ENCODE data around the gene HOXA5.

The HOXA5 gene

DNA sequence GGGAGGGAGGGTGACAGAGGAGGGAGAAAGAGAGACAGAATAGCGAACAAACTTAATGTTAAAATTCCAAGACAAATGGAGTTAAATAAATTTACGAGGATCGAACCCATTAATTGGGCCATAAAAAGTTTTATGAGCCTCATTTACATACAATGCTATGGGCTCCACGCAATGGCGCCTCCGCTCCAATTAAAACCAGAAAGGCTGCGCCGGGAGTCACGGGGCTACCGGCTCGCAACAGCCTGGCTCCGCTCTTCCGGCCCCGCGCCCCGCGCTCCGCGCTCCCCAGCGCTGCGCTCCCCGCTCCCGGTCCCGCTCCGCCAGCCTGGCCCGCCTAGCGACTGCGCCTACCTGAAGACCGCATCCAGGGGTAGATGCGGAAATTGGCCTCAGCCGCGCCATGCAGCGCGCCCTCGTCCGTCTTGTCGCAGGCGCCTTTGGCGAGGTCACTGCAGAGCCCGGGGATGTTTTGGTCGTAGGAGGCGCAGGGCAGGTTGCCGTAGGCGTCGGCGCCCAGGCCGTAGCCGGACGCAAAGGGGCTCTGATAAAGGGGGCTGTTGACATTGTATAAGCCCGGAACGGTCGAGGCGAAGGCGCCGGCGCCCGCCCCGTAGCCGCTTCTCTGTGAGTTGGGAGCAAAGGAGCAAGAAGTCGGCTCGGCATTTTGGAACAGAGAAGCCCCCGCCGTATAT, 12.5 kb upstream of the HOXA5 start (continued):
- TF ChIP-seq, protein P1, sequence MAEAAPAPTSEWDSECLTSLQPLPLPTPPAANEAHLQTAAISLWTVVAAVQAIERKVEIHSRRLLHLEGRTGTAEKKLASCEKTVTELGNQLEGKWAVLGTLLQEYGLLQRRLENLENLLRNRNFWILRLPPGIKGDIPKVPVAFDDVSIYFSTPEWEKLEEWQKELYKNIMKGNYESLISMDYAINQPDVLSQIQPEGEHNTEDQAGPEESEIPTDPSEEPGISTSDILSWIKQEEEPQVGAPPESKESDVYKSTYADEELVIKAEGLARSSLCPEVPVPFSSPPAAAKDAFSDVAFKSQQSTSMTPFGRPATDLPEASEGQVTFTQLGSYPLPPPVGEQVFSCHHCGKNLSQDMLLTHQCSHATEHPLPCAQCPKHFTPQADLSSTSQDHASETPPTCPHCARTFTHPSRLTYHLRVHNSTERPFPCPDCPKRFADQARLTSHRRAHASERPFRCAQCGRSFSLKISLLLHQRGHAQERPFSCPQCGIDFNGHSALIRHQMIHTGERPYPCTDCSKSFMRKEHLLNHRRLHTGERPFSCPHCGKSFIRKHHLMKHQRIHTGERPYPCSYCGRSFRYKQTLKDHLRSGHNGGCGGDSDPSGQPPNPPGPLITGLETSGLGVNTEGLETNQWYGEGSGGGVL (tag by site-specific recombination; IDR thresholded peaks at IDR 0.05) = no peak
- TF ChIP-seq ZNF214 (tag by site-specific recombination; IDR thresholded peaks at IDR 0.05; ENCODE audit: borderline replicate concordance) = no peak
- TF ChIP-seq ZNF416 (tag by site-specific recombination; IDR thresholded peaks at IDR 0.05) = no peak
- TF ChIP-seq, protein P2, sequence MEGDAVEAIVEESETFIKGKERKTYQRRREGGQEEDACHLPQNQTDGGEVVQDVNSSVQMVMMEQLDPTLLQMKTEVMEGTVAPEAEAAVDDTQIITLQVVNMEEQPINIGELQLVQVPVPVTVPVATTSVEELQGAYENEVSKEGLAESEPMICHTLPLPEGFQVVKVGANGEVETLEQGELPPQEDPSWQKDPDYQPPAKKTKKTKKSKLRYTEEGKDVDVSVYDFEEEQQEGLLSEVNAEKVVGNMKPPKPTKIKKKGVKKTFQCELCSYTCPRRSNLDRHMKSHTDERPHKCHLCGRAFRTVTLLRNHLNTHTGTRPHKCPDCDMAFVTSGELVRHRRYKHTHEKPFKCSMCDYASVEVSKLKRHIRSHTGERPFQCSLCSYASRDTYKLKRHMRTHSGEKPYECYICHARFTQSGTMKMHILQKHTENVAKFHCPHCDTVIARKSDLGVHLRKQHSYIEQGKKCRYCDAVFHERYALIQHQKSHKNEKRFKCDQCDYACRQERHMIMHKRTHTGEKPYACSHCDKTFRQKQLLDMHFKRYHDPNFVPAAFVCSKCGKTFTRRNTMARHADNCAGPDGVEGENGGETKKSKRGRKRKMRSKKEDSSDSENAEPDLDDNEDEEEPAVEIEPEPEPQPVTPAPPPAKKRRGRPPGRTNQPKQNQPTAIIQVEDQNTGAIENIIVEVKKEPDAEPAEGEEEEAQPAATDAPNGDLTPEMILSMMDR (tag by site-specific recombination; IDR thresholded peaks at IDR 0.05) = no peak; the same call in 1 of the 2 replicates
- no peak for TF ChIP-seq ZNF561 (tag by site-specific recombination; IDR thresholded peaks at IDR 0.05; ENCODE audit: borderline replicate concordance)
- no peak for TF ChIP-seq ZNF621 (tag by site-specific recombination; IDR thresholded peaks at IDR 0.05)
- TF ChIP-seq ZNF354C (tag by site-specific recombination; IDR thresholded peaks at IDR 0.05; ENCODE audit: borderline replicate concordance, low read depth) = no peak
- no peak for TF ChIP-seq ZNF830 (tag by site-specific recombination; IDR thresholded peaks at IDR 0.05; ENCODE audit: low read depth)
- TF ChIP-seq ZNF155 (tag by site-specific recombination; IDR thresholded peaks at IDR 0.05) = no peak
- no peak for TF ChIP-seq GLIS1 (tag by site-specific recombination; IDR thresholded peaks at IDR 0.05)
- TF ChIP-seq, protein P3, sequence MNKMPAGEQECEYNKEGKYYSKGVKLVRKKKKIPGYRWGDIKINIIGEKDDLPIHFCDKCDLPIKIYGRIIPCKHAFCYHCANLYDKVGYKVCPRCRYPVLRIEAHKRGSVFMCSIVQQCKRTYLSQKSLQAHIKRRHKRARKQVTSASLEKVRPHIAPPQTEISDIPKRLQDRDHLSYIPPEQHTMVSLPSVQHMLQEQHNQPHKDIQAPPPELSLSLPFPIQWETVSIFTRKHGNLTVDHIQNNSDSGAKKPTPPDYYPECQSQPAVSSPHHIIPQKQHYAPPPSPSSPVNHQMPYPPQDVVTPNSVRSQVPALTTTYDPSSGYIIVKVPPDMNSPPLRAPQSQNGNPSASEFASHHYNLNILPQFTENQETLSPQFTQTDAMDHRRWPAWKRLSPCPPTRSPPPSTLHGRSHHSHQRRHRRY (tag by site-specific recombination; IDR thresholded peaks at IDR 0.05) = no peak
- TF ChIP-seq, protein P4, sequence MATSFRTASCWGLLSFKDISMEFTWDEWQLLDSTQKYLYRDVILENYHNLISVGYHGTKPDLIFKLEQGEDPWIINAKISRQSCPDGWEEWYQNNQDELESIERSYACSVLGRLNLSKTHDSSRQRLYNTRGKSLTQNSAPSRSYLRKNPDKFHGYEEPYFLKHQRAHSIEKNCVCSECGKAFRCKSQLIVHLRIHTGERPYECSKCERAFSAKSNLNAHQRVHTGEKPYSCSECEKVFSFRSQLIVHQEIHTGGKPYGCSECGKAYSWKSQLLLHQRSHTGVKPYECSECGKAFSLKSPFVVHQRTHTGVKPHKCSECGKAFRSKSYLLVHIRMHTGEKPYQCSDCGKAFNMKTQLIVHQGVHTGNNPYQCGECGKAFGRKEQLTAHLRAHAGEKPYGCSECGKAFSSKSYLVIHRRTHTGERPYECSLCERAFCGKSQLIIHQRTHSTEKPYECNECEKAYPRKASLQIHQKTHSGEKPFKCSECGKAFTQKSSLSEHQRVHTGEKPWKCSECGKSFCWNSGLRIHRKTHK (tag by site-specific recombination; IDR thresholded peaks at IDR 0.05) = no peak
- TF ChIP-seq ZNF670 (tag by site-specific recombination; IDR thresholded peaks at IDR 0.05; ENCODE audit: low read depth) = no peak
- no peak; the same call in 1 of the 2 replicates for TF ChIP-seq PRDM1 (tag by site-specific recombination; IDR thresholded peaks at IDR 0.05)
- no peak for TF ChIP-seq ZNF16 (tag by site-specific recombination; IDR thresholded peaks at IDR 0.05; ENCODE audit: low read depth)
- TF ChIP-seq, protein P5, sequence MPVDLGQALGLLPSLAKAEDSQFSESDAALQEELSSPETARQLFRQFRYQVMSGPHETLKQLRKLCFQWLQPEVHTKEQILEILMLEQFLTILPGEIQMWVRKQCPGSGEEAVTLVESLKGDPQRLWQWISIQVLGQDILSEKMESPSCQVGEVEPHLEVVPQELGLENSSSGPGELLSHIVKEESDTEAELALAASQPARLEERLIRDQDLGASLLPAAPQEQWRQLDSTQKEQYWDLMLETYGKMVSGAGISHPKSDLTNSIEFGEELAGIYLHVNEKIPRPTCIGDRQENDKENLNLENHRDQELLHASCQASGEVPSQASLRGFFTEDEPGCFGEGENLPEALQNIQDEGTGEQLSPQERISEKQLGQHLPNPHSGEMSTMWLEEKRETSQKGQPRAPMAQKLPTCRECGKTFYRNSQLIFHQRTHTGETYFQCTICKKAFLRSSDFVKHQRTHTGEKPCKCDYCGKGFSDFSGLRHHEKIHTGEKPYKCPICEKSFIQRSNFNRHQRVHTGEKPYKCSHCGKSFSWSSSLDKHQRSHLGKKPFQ (tag by site-specific recombination; IDR thresholded peaks at IDR 0.05) = no peak
- TF ChIP-seq, protein P6, sequence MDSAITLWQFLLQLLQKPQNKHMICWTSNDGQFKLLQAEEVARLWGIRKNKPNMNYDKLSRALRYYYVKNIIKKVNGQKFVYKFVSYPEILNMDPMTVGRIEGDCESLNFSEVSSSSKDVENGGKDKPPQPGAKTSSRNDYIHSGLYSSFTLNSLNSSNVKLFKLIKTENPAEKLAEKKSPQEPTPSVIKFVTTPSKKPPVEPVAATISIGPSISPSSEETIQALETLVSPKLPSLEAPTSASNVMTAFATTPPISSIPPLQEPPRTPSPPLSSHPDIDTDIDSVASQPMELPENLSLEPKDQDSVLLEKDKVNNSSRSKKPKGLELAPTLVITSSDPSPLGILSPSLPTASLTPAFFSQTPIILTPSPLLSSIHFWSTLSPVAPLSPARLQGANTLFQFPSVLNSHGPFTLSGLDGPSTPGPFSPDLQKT (IDR thresholded peaks at IDR 0.05; ENCODE audit: borderline replicate concordance, low read depth, low read length) = no peak
- TF ChIP-seq ZNF292 (tag by site-specific recombination; IDR thresholded peaks at IDR 0.05; ENCODE audit: borderline replicate concordance, low read depth) = no peak
- TF ChIP-seq BCL11B (tag by site-specific recombination; IDR thresholded peaks at IDR 0.05; ENCODE audit: low read depth) = no peak
- no peak for TF ChIP-seq KLF1 (tag by site-specific recombination; IDR thresholded peaks at IDR 0.05)
- TF ChIP-seq SCRT1 (tag by site-specific recombination; IDR thresholded peaks at IDR 0.05; ENCODE audit: borderline replicate concordance) = no peak
- TF ChIP-seq ZBTB1 (tag by site-specific recombination; IDR thresholded peaks at IDR 0.05) = no peak
- no peak for TF ChIP-seq RBAK (tag by site-specific recombination; IDR thresholded peaks at IDR 0.05)
- no peak for TF ChIP-seq ZNF585B (tag by site-specific recombination; IDR thresholded peaks at IDR 0.05)
- TF ChIP-seq, protein P7, sequence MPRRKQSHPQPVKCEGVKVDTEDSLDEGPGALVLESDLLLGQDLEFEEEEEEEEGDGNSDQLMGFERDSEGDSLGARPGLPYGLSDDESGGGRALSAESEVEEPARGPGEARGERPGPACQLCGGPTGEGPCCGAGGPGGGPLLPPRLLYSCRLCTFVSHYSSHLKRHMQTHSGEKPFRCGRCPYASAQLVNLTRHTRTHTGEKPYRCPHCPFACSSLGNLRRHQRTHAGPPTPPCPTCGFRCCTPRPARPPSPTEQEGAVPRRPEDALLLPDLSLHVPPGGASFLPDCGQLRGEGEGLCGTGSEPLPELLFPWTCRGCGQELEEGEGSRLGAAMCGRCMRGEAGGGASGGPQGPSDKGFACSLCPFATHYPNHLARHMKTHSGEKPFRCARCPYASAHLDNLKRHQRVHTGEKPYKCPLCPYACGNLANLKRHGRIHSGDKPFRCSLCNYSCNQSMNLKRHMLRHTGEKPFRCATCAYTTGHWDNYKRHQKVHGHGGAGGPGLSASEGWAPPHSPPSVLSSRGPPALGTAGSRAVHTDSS (tag by site-specific recombination; IDR thresholded peaks at IDR 0.05) = no peak
